GM23248 (cell line): ENCODE data around the gene LRP4. TPM values are rescaled to one million over a fixed set of nuclear protein-coding genes. Genes with fewer than 3 reads are reported as not detected.

Experiments used
- DNase-seq: peaks from one replicate; pipeline ENCODE4 v3.0.0-alpha.2; 2015
- H2AFZ ChIP-seq: fragments of 200-600 bp; sonication (generic); 2 replicates; pipeline ENCODE4 v1.6.1; 2016; ENCODE audit warnings: antibody characterized with exemption
- H3F3A ChIP-seq: fragments of 200-600 bp; sonication (generic); 2 replicates; pipeline ENCODE4 v1.6.1; 2016; ENCODE audit warnings: mild to moderate bottlenecking, antibody characterized with exemption, mixed run types; ENCODE audit not compliant: insufficient read depth
- H3K27ac ChIP-seq: fragments of 200-600 bp; sonication (generic); 2 replicates; pipeline ENCODE4 v1.5.1; 2016; ENCODE audit warnings: mild to moderate bottlenecking
- H3K27me3 ChIP-seq: fragments of 200-600 bp; sonication (generic); replicated peaks from 2 replicates; pipeline ENCODE4 v1.6.1; 2016; ENCODE audit warnings: mild to moderate bottlenecking; ENCODE audit not compliant: insufficient read depth
- H3K36me3 ChIP-seq: fragments of 200-600 bp; sonication (generic); 2 replicates; pipeline ENCODE4 v1.6.1; 2016; ENCODE audit warnings: low read depth, mild to moderate bottlenecking
- H3K4me1 ChIP-seq: fragments of 200-600 bp; sonication (generic); 2 replicates; pipeline ENCODE4 v1.6.1; 2016; ENCODE audit warnings: mild to moderate bottlenecking; ENCODE audit not compliant: insufficient read depth
- H3K4me2 ChIP-seq: fragments of 200-600 bp; sonication (generic); one replicate; pipeline ENCODE4 v1.6.1; 2016; ENCODE audit warnings: mild to moderate bottlenecking; ENCODE audit not compliant: unreplicated experiment
- H3K4me3 ChIP-seq: fragments of 200-600 bp; sonication (generic); 2 replicates; pipeline ENCODE4 v1.5.1; 2016; ENCODE audit warnings: mild to moderate bottlenecking
- H3K79me2 ChIP-seq: fragments of 200-600 bp; sonication (generic); 2 replicates; pipeline ENCODE4 v1.6.1; 2016; ENCODE audit warnings: mild to moderate bottlenecking; ENCODE audit not compliant: insufficient read depth
- H3K9ac ChIP-seq: fragments of 200-600 bp; sonication (generic); 2 replicates; pipeline ENCODE4 v1.6.1; 2016; ENCODE audit warnings: mild to moderate bottlenecking
- H3K9me2 ChIP-seq: fragments of 200-600 bp; sonication (generic); 2 replicates; pipeline ENCODE4 v1.6.1; 2016; ENCODE audit warnings: mixed run types, mild to moderate bottlenecking, moderate library complexity; ENCODE audit not compliant: insufficient read depth
- H3K9me3 ChIP-seq: fragments of 200-600 bp; sonication (generic); one replicate; pipeline ENCODE4 v1.6.1; 2017; ENCODE audit warnings: low read depth
- H4K20me1 ChIP-seq: fragments of 200-600 bp; sonication (generic); 2 replicates; pipeline ENCODE4 v1.6.0; 2016; ENCODE audit not compliant: insufficient read depth
- EZH2 ChIP-seq: fragments of 200-600 bp; sonication (generic); IDR thresholded peaks from 2 replicates; pipeline ENCODE4 v1.6.1; 2018; ENCODE audit warnings: antibody characterized with exemption, mild to moderate bottlenecking; ENCODE audit not compliant: insufficient read depth, poor library complexity, severe bottlenecking
- EZH2phosphoT487 ChIP-seq: fragments of 200-600 bp; sonication (generic); IDR thresholded peaks from 2 replicates; pipeline ENCODE4 v1.6.1; 2018; ENCODE audit warnings: antibody characterized with exemption, moderate library complexity, mild to moderate bottlenecking, low read depth; ENCODE audit not compliant: insufficient read depth
- WGBS, 2 experiments: methylation state at CpG; one replicate each; pipeline ENCODE4 v1.1.6; 2015 to 2017; ENCODE audit warnings: low lambda C conversion rate in 2 of 2, low coverage in 1 of 2; ENCODE audit errors: missing lambda C conversion rate in 2 of 2; 5-methylcytosine and 5-hydroxymethylcytosine counted together
- in situ Hi-C: fragments of 300-500 bp; cut with MboI; formaldehyde crosslinking; loops from 2 replicates; pipeline ENCODE4 v1.15.0; 2020
- polyA plus RNA-seq: library from polyadenylated mRNA; unstranded; fragments of >200 nt; fragmentation: Nextera tagmentation; extraction: Ambion mirVana; gene quantifications from 2 replicates; pipeline ENCODE4 v1.2.1, GENCODE V29; 2016
- total RNA-seq: library from RNA; depleted of rRNA; stranded (reverse); fragments of >200 nt; shearing (Covaris generic); gene quantifications from 2 replicates; pipeline ENCODE4 v1.2.3, GENCODE V29; 2014

Gene LRP4
- total and polyA plus RNA-seq, 2 experiments from 2014 or later: 1.4 to 2.9 TPM

DNA sequence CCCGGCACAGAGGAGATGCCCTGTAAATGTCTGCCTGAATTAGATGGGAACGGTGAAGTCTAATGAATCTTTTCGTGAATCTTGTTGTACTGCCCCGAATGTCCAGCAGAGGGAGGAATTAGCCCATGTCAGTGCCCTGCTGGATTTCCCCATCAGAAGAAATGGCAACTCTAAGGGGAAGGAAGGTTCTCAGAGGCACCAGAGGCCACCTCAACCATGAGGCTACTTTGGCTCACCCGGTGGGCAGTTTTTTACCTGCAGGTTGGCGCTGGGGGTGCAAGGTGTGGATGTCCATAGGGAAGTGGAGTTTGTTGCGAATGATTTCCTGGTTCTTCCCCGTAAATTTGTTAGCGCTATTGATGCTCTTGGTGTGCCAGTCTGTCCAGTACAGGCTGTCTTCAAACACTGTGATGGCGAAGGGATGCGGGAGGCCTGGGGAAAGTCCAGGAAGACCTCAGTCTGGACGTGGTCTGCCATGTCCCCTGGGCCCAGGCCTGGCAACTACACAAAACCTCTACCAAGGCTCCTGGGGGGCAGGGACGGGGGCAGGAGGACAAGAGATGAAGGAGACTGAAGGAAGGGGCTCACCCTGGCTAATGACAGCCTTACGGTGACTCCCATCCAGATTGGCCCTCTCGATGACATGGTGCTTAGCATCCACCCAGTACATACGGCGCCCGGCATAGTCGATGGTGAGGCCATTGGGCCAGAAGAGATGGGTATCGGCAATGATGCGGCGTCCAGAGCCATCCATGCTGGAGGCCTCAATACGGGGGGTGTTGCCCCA, 28.5 kb downstream of the LRP4 start:
- no peaks in the 10 kb centered on the region for H3K79me2 ChIP-seq
- no peaks in the 10 kb centered on the region for H3K9me2 ChIP-seq
- no peaks in the 10 kb centered on the region for H3K36me3 ChIP-seq
- WGBS, 2 experiments: 53 to 58% methylated on average over 23 of the region's 23 CpGs
- H3K4me2 ChIP-seq: no peak overlapping the region
- no peak overlapping the region for H3K9ac ChIP-seq
- no peaks in the 10 kb centered on the region for H3K27me3 ChIP-seq
- no peak overlapping the region for H2AFZ ChIP-seq
- H3K27ac ChIP-seq: no peak overlapping the region
- H4K20me1 ChIP-seq: no peaks in the 10 kb centered on the region
- TF ChIP-seq EZH2phosphoT487: no peak
- no peak for TF ChIP-seq EZH2
- no peaks in the 10 kb centered on the region for H3K9me3 ChIP-seq
- in situ Hi-C loops: loop anchor here (5.0 kb wide), 1 partner anchor 267 kb away; no protein-coding TSS in a partner anchor
- H3F3A ChIP-seq: no peaks in the 10 kb centered on the region
- no peak overlapping the region for H3K4me3 ChIP-seq
- H3K4me1 ChIP-seq: no peaks in the 10 kb centered on the region
- DNase-seq: peak; percentile 80

DNA sequence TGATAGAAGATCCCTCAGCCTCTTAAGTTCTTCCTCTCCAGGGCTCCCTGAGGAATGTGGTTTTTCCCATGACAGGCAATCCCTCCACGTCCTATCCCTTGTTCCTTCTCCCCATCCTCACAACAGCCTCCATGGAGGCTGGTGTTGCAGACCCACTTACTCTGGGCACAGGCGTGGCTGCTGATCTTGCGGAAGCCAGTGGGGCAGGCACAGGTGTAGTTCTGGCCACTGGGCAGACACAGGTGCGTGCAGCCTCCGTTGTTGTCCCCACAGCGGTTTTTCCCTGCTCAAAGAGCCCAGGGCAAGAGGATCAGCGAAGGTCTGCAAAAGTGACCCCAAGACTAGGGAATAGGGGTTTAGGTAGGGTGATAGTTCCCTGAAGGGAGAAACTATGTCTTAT, 29.1 kb downstream of the LRP4 start:
- 70 to 77% methylated on average over 7 of the region's 7 CpGs for WGBS, 2 experiments
- TF ChIP-seq EZH2phosphoT487 (no peak), EZH2 (no peak)
- Histone ChIP-seq H3K79me2 (no peaks in the 10 kb centered on the region), H3K36me3 (no peaks in the 10 kb centered on the region), H3K27ac (no peak overlapping the region), H3K9ac (no peak overlapping the region), H3F3A (no peaks in the 10 kb centered on the region), H3K9me2 (no peaks in the 10 kb centered on the region), H3K4me2 (no peak overlapping the region), H3K27me3 (no peaks in the 10 kb centered on the region), H3K9me3 (no peaks in the 10 kb centered on the region), H3K4me1 (no peaks in the 10 kb centered on the region), H2AFZ (no peak overlapping the region), H4K20me1 (no peaks in the 10 kb centered on the region), H3K4me3 (no peak overlapping the region)
- in situ Hi-C loops: loop anchor here (5.0 kb wide), 1 partner anchor 268 kb away; no protein-coding TSS in a partner anchor
- DNase-seq: no peak

DNA sequence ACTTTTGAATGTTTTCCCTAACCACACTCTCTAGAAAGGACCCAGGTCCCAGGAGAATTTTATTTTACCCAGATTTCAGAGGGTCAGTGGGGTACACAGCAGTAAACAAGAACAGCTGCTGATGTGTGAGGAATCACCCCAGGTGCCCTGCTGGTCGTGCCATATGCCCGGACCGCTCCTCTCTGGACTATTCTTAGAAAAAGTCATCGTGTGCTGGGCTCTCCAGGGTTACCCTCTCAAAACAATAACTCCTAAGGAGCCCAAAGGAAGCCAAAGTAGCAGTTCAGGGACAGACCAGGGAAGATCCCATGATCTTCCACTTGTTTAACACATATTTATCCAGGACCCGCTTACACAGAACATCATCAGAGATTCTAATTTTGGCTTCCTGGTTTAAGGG, 29.7 kb downstream of the LRP4 start:
- no peak overlapping the region for H3K9ac ChIP-seq
- no peaks in the 10 kb centered on the region for H3K9me2 ChIP-seq
- H3K79me2 ChIP-seq: no peaks in the 10 kb centered on the region
- H3K27ac ChIP-seq: no peak overlapping the region
- H3K4me2 ChIP-seq: no peak overlapping the region
- no peaks in the 10 kb centered on the region for H3K4me1 ChIP-seq
- no peak overlapping the region for H3K4me3 ChIP-seq
- in situ Hi-C loops: loop anchor here (5.0 kb wide), 1 partner anchor 269 kb away; no protein-coding TSS in a partner anchor
- H3K27me3 ChIP-seq: no peaks in the 10 kb centered on the region
- 92 to 95% methylated on average over 5 of the region's 5 CpGs for WGBS, 2 experiments
- no peaks in the 10 kb centered on the region for H3K9me3 ChIP-seq
- no peaks in the 10 kb centered on the region for H3K36me3 ChIP-seq
- no peak overlapping the region for H2AFZ ChIP-seq
- no peak for DNase-seq
- H3F3A ChIP-seq: no peaks in the 10 kb centered on the region
- no peaks in the 10 kb centered on the region for H4K20me1 ChIP-seq
- TF ChIP-seq EZH2: no peak
- no peak for TF ChIP-seq EZH2phosphoT487

DNA sequence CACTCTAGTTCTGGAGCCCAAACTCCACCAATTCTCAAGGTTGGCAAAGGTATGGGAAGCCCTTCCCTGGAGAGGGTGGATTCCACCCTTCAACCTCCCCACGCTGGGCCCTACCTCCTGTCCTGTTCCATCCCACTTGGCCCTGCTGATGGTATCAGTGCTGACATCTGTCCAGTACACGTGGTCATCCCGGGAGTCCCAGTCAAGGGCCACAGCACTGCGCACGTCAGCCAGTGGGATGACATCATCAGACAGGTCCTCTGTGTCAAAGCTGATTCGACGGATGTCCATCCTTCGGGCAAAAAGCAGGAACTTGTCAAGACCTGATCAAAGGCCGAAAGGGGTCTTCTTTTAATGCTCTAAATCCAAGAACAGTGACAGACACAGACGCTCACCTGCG, 32.1 kb downstream of the LRP4 start:
- Histone ChIP-seq H3K36me3 (no peaks in the 10 kb centered on the region), H3F3A (no peaks in the 10 kb centered on the region), H2AFZ (no peak overlapping the region), H3K4me1 (no peaks in the 10 kb centered on the region), H3K4me3 (no peak overlapping the region), H3K4me2 (no peak overlapping the region), H3K27me3 (no peaks in the 10 kb centered on the region), H4K20me1 (no peaks in the 10 kb centered on the region), H3K27ac (no peak overlapping the region), H3K9me3 (no peaks in the 10 kb centered on the region), H3K9me2 (no peaks in the 10 kb centered on the region), H3K9ac (no peak overlapping the region), H3K79me2 (no peaks in the 10 kb centered on the region)
- in situ Hi-C loops: loop anchor here (5.0 kb wide), 1 partner anchor 271 kb away; no protein-coding TSS in a partner anchor
- WGBS, 2 experiments: 84 to 88% methylated on average over 11 of the region's 11 CpGs
- TF ChIP-seq EZH2 (no peak), EZH2phosphoT487 (no peak)
- DNase-seq: no peak
